Measurements from ENCODE around the gene IFI30. TPM values are rescaled to one million over a fixed set of nuclear protein-coding genes. Genes with fewer than 3 reads are reported as not detected.

IFI30 gene
- total and polyA plus RNA-seq, 2 donors (not counting 1 experiment from before 2014, with no cell fraction given): 8.8 to 50.9 TPM

- H3K4me2 ChIP-seq (ENCODE audit: extremely low read depth, insufficient read depth, low read length): no peak overlapping the region
- H3K9ac ChIP-seq (ENCODE audit: insufficient read depth, low read length): no peak overlapping the region
- H3K4me1 ChIP-seq (ENCODE audit: control insufficient read depth, extremely low read depth, insufficient read depth, low read length): no peaks in the 10 kb centered on the region
- H2AFZ ChIP-seq (ENCODE audit: low read length): no peak overlapping the region
- no peaks in the 10 kb centered on the region for H3K79me2 ChIP-seq (ENCODE audit: control insufficient read depth, insufficient read depth, low read length)
- TF ChIP-seq EZH2 (IDR thresholded peaks at IDR 0.05; ENCODE audit: low read length, missing control alignments) (no peak), CTCF (conservative IDR thresholded peaks at IDR 0.05 in 1 of 2, IDR thresholded peaks at IDR 0.05 in 1 of 2; ENCODE audit: low read depth in 1 of 2, low read length in 2 of 2) (no peak)
- no peaks in the 10 kb centered on the region for H3K27me3 ChIP-seq (ENCODE audit: control insufficient read depth, insufficient read depth, low read length)
- no peak overlapping the region for H3K4me3 ChIP-seq (replicated peaks in 1 of 4; ENCODE audit: control extremely low read depth in 1 of 4, insufficient read depth in 1 of 4, low read depth in 3 of 4, low read length in 4 of 4)
- H3K36me3 ChIP-seq (ENCODE audit: control insufficient read depth, insufficient read depth, low read length): no peaks in the 10 kb centered on the region
- DNase-seq (ENCODE audit: low read depth in 2 of 2): no peak
- no peaks in the 10 kb centered on the region for H4K20me1 ChIP-seq (ENCODE audit: control insufficient read depth, extremely low read depth, insufficient read depth, low read length)
- no peaks in the 10 kb centered on the region for H3K9me3 ChIP-seq (ENCODE audit: control insufficient read depth, insufficient read depth, low read depth, low read length)
- H3K27ac ChIP-seq (ENCODE audit: insufficient read depth, low read length): no peak overlapping the region
Measured at GRCh38 chr19:18131841-18132596, 41.6 kb upstream of the IFI30 start.

DNA sequence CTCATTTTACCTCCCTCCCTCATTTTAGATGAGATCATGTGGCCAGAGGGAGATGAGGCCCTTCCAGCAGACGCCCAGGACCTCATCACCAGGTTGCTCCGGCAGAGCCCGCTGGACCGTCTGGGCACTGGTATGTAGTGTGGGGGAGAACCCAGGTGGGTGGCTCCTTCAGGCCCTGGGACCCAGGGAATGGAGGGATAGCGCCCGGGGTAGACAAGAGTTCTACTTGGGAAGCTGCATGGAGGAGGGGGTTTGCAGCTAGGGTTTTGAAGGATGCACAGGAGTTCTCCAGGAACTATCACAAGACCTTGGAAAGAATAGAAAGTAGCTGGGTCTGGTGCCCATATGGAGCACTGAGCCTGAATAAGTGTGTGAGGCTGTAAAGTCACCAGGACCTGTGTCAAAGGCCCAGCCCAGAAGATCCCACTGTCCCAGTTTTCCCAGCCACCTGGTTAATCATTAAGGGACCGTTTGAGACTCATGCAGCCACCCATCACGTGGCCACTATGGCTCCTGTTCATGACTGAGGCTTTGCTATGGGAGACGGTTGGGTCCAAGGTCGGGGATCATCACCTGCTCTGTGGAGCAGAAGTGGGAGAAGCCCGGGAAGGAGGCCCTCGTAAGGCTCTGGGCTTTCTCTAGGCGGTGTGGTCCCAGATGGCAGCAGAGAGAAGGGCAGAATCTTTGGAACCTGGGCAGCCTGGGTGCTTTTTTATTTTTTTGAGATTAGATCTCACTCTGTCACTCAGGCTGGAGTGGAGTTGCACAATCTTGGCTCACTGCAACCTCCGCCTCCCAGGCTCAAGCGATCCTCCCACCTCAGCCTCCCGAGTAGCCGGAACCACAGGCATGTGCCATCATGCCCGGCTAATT lies 37.7 kb upstream of the IFI30 start:
- H3K4me2 ChIP-seq (ENCODE audit: extremely low read depth, insufficient read depth, low read length): no peak overlapping the region
- TF ChIP-seq CTCF (conservative IDR thresholded peaks at IDR 0.05 in 1 of 2, IDR thresholded peaks at IDR 0.05 in 1 of 2; ENCODE audit: low read depth in 1 of 2, low read length in 2 of 2) (no peak), EZH2 (IDR thresholded peaks at IDR 0.05; ENCODE audit: low read length, missing control alignments) (no peak)
- H3K9ac ChIP-seq (ENCODE audit: insufficient read depth, low read length): no peak overlapping the region
- no peak for DNase-seq (ENCODE audit: low read depth in 2 of 2)
- H3K27ac ChIP-seq (ENCODE audit: insufficient read depth, low read length): no peak overlapping the region
- H3K9me3 ChIP-seq (ENCODE audit: control insufficient read depth, insufficient read depth, low read depth, low read length): no peaks in the 10 kb centered on the region
- H2AFZ ChIP-seq (ENCODE audit: low read length): no peak overlapping the region
- no peaks in the 10 kb centered on the region for H4K20me1 ChIP-seq (ENCODE audit: control insufficient read depth, extremely low read depth, insufficient read depth, low read length)
- no peaks in the 10 kb centered on the region for H3K27me3 ChIP-seq (ENCODE audit: control insufficient read depth, insufficient read depth, low read length)
- H3K4me3 ChIP-seq (replicated peaks in 1 of 4; ENCODE audit: control extremely low read depth in 1 of 4, insufficient read depth in 1 of 4, low read depth in 3 of 4, low read length in 4 of 4): no peak overlapping the region
- peaks cover 2% of the 10 kb centered on the region for H3K36me3 ChIP-seq (ENCODE audit: control insufficient read depth, insufficient read depth, low read length)
- H3K4me1 ChIP-seq (ENCODE audit: control insufficient read depth, extremely low read depth, insufficient read depth, low read length): no peaks in the 10 kb centered on the region
- no peaks in the 10 kb centered on the region for H3K79me2 ChIP-seq (ENCODE audit: control insufficient read depth, insufficient read depth, low read length)

GRCh38 chr19:18137242-18137641 lies 36.4 kb upstream of the IFI30 start:
- H3K4me1 ChIP-seq (ENCODE audit: control insufficient read depth, extremely low read depth, insufficient read depth, low read length): no peaks in the 10 kb centered on the region
- TF ChIP-seq EZH2 (IDR thresholded peaks at IDR 0.05; ENCODE audit: low read length, missing control alignments) (no peak), CTCF (conservative IDR thresholded peaks at IDR 0.05 in 1 of 2, IDR thresholded peaks at IDR 0.05 in 1 of 2; ENCODE audit: low read depth in 1 of 2, low read length in 2 of 2) (no peak)
- H3K4me2 ChIP-seq (ENCODE audit: extremely low read depth, insufficient read depth, low read length): no peak overlapping the region
- H2AFZ ChIP-seq (ENCODE audit: low read length): no peak overlapping the region
- H3K27ac ChIP-seq (ENCODE audit: insufficient read depth, low read length): no peak overlapping the region
- H3K9ac ChIP-seq (ENCODE audit: insufficient read depth, low read length): no peak overlapping the region
- H3K79me2 ChIP-seq (ENCODE audit: control insufficient read depth, insufficient read depth, low read length): no peaks in the 10 kb centered on the region
- no peak for DNase-seq (ENCODE audit: low read depth in 2 of 2)
- H3K36me3 ChIP-seq (ENCODE audit: control insufficient read depth, insufficient read depth, low read length): peaks cover 4% of the 10 kb centered on the region
- H3K27me3 ChIP-seq (ENCODE audit: control insufficient read depth, insufficient read depth, low read length): no peaks in the 10 kb centered on the region
- H4K20me1 ChIP-seq (ENCODE audit: control insufficient read depth, extremely low read depth, insufficient read depth, low read length): no peaks in the 10 kb centered on the region
- no peaks in the 10 kb centered on the region for H3K9me3 ChIP-seq (ENCODE audit: control insufficient read depth, insufficient read depth, low read depth, low read length)
- no peak overlapping the region for H3K4me3 ChIP-seq (replicated peaks in 1 of 4; ENCODE audit: control extremely low read depth in 1 of 4, insufficient read depth in 1 of 4, low read depth in 3 of 4, low read length in 4 of 4)

Data from fibroblast of lung (primary cell).